Hematopoietic multipotent progenitor cell treated with erythropoietin and hydrocortisone succinate and interleukin-3 and kit ligand, for 17 days (in vitro differentiated cells): Measurements from ENCODE around the gene MB.

Experiments
- DNase-seq: peaks from one replicate; pipeline ENCODE4 v3.0.0-alpha.2; 2015; ENCODE audit warnings: low spot score

Gene MB

GRCh38 chr22:35615156-35615555, 2.0 kb downstream of the MB start:
- DNase-seq, result no peak

- no peak for DNase-seq
Measured at GRCh38 chr22:35614404-35614803, 2.7 kb downstream of the MB start.

- no peak for DNase-seq
Measured at GRCh38 chr22:35612903-35613302, 4.2 kb downstream of the MB start.

GRCh38 chr22:35611891-35612576, 5.1 kb downstream of the MB start:
- no peak for DNase-seq

- no peak for DNase-seq
Measured at GRCh38 chr22:35611200-35611890, 5.8 kb downstream of the MB start.

GRCh38 chr22:35610741-35611140, 6.4 kb downstream of the MB start:
- no peak for DNase-seq

GRCh38 chr22:35609761-35610160, 7.4 kb downstream of the MB start:
- DNase-seq, result no peak

GRCh38 chr22:35609261-35609660, 7.9 kb downstream of the MB start:
- no peak for DNase-seq

- DNase-seq, result no peak
Measured at GRCh38 chr22:35608088-35608487, 9.0 kb downstream of the MB start.

- DNase-seq, result no peak
Measured at GRCh38 chr22:35606916-35607315, 10.2 kb downstream of the MB start.

- no peak for DNase-seq
Measured at GRCh38 chr22:35605851-35606481, 11.2 kb downstream of the MB start.

- no peak for DNase-seq
Measured at GRCh38 chr22:35605369-35605680, 11.8 kb downstream of the MB start.

- DNase-seq, result no peak
Measured at GRCh38 chr22:35604621-35605368, 12.3 kb downstream of the MB start.

- DNase-seq, result no peak
Measured at GRCh38 chr22:35601743-35602615, 15.2 kb downstream of the MB start.

GRCh38 chr22:35601013-35601580, 16.0 kb downstream of the MB start:
- no peak for DNase-seq

GRCh38 chr22:35600476-35600875, 16.7 kb downstream of the MB start:
- no peak for DNase-seq

- DNase-seq, result no peak
Measured at GRCh38 chr22:35599364-35599763, 17.8 kb downstream of the MB start.

GRCh38 chr22:35598396-35598710, 18.8 kb downstream of the MB start:
- no peak for DNase-seq

- no peak for DNase-seq
Measured at GRCh38 chr22:35597692-35598395, 19.3 kb downstream of the MB start.

GRCh38 chr22:35596821-35597220, 20.3 kb downstream of the MB start:
- no peak for DNase-seq

- DNase-seq, result no peak
Measured at GRCh38 chr22:35594686-35595085, 22.4 kb downstream of the MB start.
